GM12801 (cell line): ENCODE measurements around the gene MLEC.

ENCODE experiments used
- CTCF ChIP-seq: IDR thresholded peaks from one replicate; pipeline ENCODE4 v1.5.1; 2011; ENCODE audit warnings: control low read depth; ENCODE audit not compliant: insufficient read length; ENCODE audit errors: extremely low read depth

Gene MLEC

GRCh38 chr12:120646044-120646443 is 40.9 kb upstream of the MLEC start:
- no peak for TF ChIP-seq CTCF

- TF ChIP-seq CTCF: no peak
These were observed 39.6 kb upstream of the MLEC start for GRCh38 chr12:120647375-120647755.

- TF ChIP-seq CTCF: no peak
These were observed 37.3 kb upstream of the MLEC start for GRCh38 chr12:120649442-120650232.

GRCh38 chr12:120650233-120650690 is 36.7 kb upstream of the MLEC start:
- no peak for TF ChIP-seq CTCF

GRCh38 chr12:120651821-120652220 is 35.1 kb upstream of the MLEC start:
- no peak for TF ChIP-seq CTCF

GRCh38 chr12:120652656-120653435 is 34.1 kb upstream of the MLEC start:
- no peak for TF ChIP-seq CTCF

- no peak for TF ChIP-seq CTCF
These were observed 33.3 kb upstream of the MLEC start for GRCh38 chr12:120653611-120654010.
